Thyroid gland (tissue), 4 donors: ENCODE results near the gene CST11.

Source experiments
- CTCF ChIP-seq, 6 experiments: fragments of 200-600 bp in 3 of 6; fragments of 450-650 bp in 3 of 6; sonication (generic) in 3 of 6; IDR thresholded peaks; one replicate each; pipeline ENCODE4 v1.5.1; 2016 to 2019; ENCODE audit warnings: antibody characterized with exemption in 6 of 6, mild to moderate bottlenecking in 2 of 6, inconsistent platforms in 1 of 6, moderate library complexity in 1 of 6
- POLR2A ChIP-seq, 2 donors: fragments of 450-650 bp; IDR thresholded peaks; one replicate each; pipeline ENCODE4 v1.6.1; 2017; ENCODE audit warnings: antibody characterized with exemption in 2 of 2, mild to moderate bottlenecking in 2 of 2, moderate library complexity in 1 of 2

GRCh38 chr20:23442436-23442835 is 10.2 kb downstream of the CST11 start:
- TF ChIP-seq CTCF (IDR thresholded peaks at IDR 0.05) (no peak), POLR2A (IDR thresholded peaks at IDR 0.05) (no peak)
